MG63 (cell line): ENCODE data around the gene CCDC141. TPM values are rescaled to one million over a fixed set of nuclear protein-coding genes. Genes with fewer than 3 reads are reported as not detected.
A peak's percentile ranks its signal among the peaks of the same experiment; 100 is the strongest.

ENCODE experiments used
- DNase-seq: peaks from one replicate; pipeline ENCODE4 v3.0.0-alpha.2; 2020
- H3K27me3 ChIP-seq: fragments of 250-450 bp; sonication (Bioruptor Pico); 2 replicates; pipeline ENCODE4 v1.5.1; 2020; ENCODE audit warnings: mild to moderate bottlenecking, moderate library complexity
- H3K36me3 ChIP-seq: fragments of 250-450 bp; sonication (Bioruptor Pico); 2 replicates; pipeline ENCODE4 v1.5.1; 2020; ENCODE audit warnings: mild to moderate bottlenecking, moderate library complexity
- H3K4me3 ChIP-seq: fragments of 250-450 bp; sonication (Bioruptor Pico); 2 replicates; pipeline ENCODE4 v1.5.1; 2020; ENCODE audit warnings: mild to moderate bottlenecking, moderate library complexity
- H3K9me3 ChIP-seq: fragments of 250-450 bp; sonication (Bioruptor Pico); 2 replicates; pipeline ENCODE4 v1.5.1; 2020; ENCODE audit warnings: mild to moderate bottlenecking, moderate library complexity
- total RNA-seq: library from RNA; depleted of rRNA; stranded (reverse); fragments of >200 nt; shearing (Covaris generic); gene quantifications from 2 replicates; pipeline ENCODE4 v1.2.3, GENCODE V29; 2014; ENCODE audit warnings: low replicate concordance

Gene CCDC141
- total RNA-seq, 1 experiment from 2014 or later = not detected

GRCh38 chr2:178871536-178871935, 178.4 kb downstream of the CCDC141 start:
- Histone ChIP-seq H3K4me3 (no peak overlapping the region), H3K9me3 (no peaks in the 10 kb centered on the region), H3K27me3 (no peaks in the 10 kb centered on the region), H3K36me3 (no peaks in the 10 kb centered on the region)
- no peak for DNase-seq

DNA sequence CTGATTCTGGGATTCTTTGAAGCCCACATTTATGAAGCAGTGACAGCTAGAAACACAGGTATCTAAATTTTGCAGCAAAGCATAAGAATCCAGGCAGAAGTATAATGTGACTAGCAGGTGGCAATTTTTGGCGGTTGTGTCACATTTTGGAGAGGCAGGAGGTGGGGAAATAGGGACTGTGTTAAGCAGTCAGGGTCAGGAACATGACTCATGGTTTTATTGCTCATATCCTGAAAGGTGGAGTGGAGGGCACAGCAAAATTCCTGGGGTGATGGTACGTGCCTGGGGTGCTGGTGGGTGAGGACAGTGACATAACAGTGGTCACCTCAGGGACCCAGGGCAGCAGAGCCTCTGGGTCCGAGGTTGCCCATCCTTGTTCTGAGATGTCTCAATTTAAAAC, 179.2 kb downstream of the CCDC141 start:
- H3K36me3 ChIP-seq = no peaks in the 10 kb centered on the region

GRCh38 chr2:178865999-178866398, 183.9 kb downstream of the CCDC141 start:
- H3K9me3 ChIP-seq = no peaks in the 10 kb centered on the region
- no peak overlapping the region for H3K4me3 ChIP-seq
- no peaks in the 10 kb centered on the region for H3K36me3 ChIP-seq
- no peaks in the 10 kb centered on the region for H3K27me3 ChIP-seq
- DNase-seq = no peak

More for the DNA sequence above, 179.2 kb downstream of the CCDC141 start:
- H3K27me3 ChIP-seq = no peaks in the 10 kb centered on the region
- DNase-seq = peak; percentile 45
- no peak overlapping the region for H3K4me3 ChIP-seq
- H3K9me3 ChIP-seq = no peaks in the 10 kb centered on the region

- peak; percentile 83 for DNase-seq
- Histone ChIP-seq H3K4me3 (no peak overlapping the region), H3K9me3 (no peaks in the 10 kb centered on the region), H3K27me3 (no peaks in the 10 kb centered on the region), H3K36me3 (no peaks in the 10 kb centered on the region)
Measured at GRCh38 chr2:178865146-178865936, 184.6 kb downstream of the CCDC141 start.

- Histone ChIP-seq H3K4me3 (no peak overlapping the region), H3K27me3 (no peaks in the 10 kb centered on the region), H3K36me3 (no peaks in the 10 kb centered on the region), H3K9me3 (no peaks in the 10 kb centered on the region)
- peak; percentile 75 for DNase-seq
Measured at GRCh38 chr2:178863856-178864620, 185.9 kb downstream of the CCDC141 start.

DNA sequence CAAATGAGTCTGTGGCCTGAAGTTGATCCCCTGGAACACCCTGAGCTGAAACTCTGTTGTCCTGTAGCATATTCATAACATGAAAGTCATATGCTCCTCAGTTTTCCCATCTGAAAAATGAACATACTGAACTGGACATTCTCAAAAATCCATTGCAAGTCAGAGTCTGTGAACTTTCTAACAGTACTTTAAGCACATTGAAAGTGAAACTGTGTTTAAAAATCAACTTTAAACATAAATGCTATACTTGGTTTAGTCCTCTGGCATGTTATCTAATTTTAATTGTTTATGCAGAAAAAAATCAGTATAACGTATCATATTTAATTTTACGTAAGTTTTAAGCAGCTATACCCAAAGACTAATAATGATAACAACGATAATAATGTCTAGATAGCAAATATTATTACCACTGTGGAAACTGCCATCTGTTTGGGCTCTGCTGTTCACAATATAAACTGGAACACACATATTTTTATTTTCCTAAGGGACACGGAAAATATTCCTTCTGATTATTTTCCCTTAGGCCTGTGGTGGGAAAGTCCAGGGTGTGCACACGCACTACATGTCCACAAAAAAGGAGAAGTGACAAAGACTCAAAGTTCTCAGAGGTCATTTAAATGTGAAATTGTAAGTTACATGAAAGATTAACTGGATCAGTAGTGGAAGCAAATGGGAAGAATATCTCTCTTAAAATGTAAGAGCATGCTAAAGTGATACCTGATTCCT, 186.6 kb downstream of the CCDC141 start:
- H3K27me3 ChIP-seq = no peaks in the 10 kb centered on the region
- H3K4me3 ChIP-seq = no peak overlapping the region
- DNase-seq = no peak
- no peaks in the 10 kb centered on the region for H3K9me3 ChIP-seq
- H3K36me3 ChIP-seq = no peaks in the 10 kb centered on the region

GRCh38 chr2:178860551-178860950, 189.4 kb downstream of the CCDC141 start:
- no peak for DNase-seq
- H3K36me3 ChIP-seq = no peaks in the 10 kb centered on the region
- no peak overlapping the region for H3K4me3 ChIP-seq
- H3K9me3 ChIP-seq = no peaks in the 10 kb centered on the region
- no peaks in the 10 kb centered on the region for H3K27me3 ChIP-seq

DNA sequence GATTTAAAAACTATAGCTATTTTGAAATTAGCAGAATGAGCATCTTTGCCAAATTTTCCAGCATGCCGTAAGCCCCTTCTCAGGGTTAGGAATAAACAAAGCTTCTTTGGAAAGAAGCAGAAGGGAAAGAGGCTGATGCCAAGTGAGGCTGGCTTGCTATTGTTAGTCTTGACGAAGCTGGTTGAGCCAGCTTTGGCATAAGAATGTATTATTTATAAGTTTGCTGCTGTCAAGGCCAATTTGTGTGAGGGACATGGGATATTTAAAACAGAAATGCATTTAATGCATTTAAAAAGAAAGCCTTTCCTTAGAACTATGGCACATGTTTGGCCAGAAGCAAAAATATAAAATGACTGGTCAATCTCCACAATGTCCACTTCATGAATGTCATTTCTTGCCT, 190.2 kb downstream of the CCDC141 start:
- Histone ChIP-seq H3K36me3 (no peaks in the 10 kb centered on the region), H3K4me3 (no peak overlapping the region), H3K9me3 (0 out of 2 replicates have a peak, but pooled peaks cover 1% of the 10 kb centered on the region), H3K27me3 (no peaks in the 10 kb centered on the region)
- peak; percentile 73 for DNase-seq

- no peak for DNase-seq
- H3K9me3 ChIP-seq = 0 out of 2 replicates have a peak, but pooled peaks cover 2% of the 10 kb centered on the region
- H3K4me3 ChIP-seq = no peak overlapping the region
- no peaks in the 10 kb centered on the region for H3K36me3 ChIP-seq
- no peaks in the 10 kb centered on the region for H3K27me3 ChIP-seq
Measured at GRCh38 chr2:178858896-178859625, 190.9 kb downstream of the CCDC141 start.

DNA sequence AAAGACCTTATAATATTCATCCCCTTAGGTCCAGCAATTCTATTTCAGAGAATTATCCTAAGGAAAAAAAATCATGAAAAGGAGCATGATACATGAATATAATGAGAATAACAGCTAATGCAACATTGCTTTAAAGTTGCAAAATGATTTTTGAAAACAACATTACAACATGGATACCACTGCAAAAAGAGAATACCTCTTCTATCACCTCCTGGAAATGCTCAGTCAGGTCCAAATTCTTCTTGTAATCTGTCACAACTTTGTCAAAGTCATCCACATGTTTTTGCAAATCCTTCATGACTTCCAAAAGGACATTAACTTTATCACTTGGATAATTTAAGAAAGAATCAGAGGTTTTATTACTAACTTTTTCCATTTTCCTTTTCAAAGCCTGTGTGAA, 194.8 kb downstream of the CCDC141 start:
- DNase-seq = no peak
- Histone ChIP-seq H3K27me3 (no peaks in the 10 kb centered on the region), H3K9me3 (0 out of 2 replicates have a peak, but pooled peaks cover 2% of the 10 kb centered on the region), H3K36me3 (no peaks in the 10 kb centered on the region), H3K4me3 (no peak overlapping the region)

DNA sequence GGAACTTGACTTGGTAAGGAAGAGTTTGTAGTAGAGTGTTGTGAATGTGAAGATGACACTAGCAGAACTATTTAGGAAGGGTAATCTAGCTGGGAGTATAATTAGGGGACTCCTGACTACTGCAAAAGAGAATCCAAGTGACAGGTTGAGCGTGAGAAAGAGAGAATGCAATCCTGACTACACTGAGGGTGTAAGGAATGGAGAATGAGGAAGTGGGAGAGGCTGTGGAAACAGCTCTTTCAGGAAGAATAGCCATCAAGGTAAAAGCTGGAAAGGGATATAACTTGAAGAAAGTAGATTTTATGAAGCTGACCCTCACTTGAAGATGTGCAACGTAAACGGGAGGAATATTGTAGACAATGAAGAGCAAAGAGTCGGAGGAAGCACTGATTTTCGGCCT, 201.6 kb downstream of the CCDC141 start:
- Histone ChIP-seq H3K9me3 (no peaks in the 10 kb centered on the region), H3K36me3 (no peaks in the 10 kb centered on the region), H3K4me3 (no peak overlapping the region), H3K27me3 (no peaks in the 10 kb centered on the region)
- no peak for DNase-seq

DNA sequence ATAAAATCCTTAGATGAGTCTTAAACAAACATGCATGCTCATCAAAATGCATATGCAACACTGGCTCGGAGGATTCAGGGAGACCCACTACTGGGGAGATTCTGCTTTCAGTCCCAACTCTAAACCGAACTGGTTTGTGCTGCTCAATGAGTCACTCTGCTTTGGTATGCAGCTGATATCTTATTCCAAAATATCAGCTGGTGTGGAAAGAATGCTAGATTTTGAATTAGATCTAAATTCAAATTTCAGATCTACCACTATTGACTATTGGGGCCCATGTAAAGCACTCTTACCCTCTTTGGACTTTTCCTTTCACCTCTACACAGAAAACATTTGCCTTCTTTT, 203.5 kb downstream of the CCDC141 start:
- no peak for DNase-seq

GRCh38 chr2:178845566-178846457, 204.1 kb downstream of the CCDC141 start:
- Histone ChIP-seq H3K9me3 (no peaks in the 10 kb centered on the region), H3K27me3 (no peaks in the 10 kb centered on the region), H3K4me3 (no peak overlapping the region), H3K36me3 (no peaks in the 10 kb centered on the region)
- DNase-seq = peak; percentile 33

More for the DNA sequence above, 203.5 kb downstream of the CCDC141 start:
- H3K36me3 ChIP-seq = no peaks in the 10 kb centered on the region
- H3K4me3 ChIP-seq = no peak overlapping the region
- H3K27me3 ChIP-seq = no peaks in the 10 kb centered on the region
- no peaks in the 10 kb centered on the region for H3K9me3 ChIP-seq

GRCh38 chr2:178844701-178845100, 205.2 kb downstream of the CCDC141 start:
- no peak overlapping the region for H3K4me3 ChIP-seq
- H3K27me3 ChIP-seq = no peaks in the 10 kb centered on the region
- no peak for DNase-seq
- no peaks in the 10 kb centered on the region for H3K9me3 ChIP-seq
- no peaks in the 10 kb centered on the region for H3K36me3 ChIP-seq

- Histone ChIP-seq H3K36me3 (no peaks in the 10 kb centered on the region), H3K27me3 (no peaks in the 10 kb centered on the region), H3K4me3 (no peak overlapping the region), H3K9me3 (no peaks in the 10 kb centered on the region)
- no peak for DNase-seq
Measured at GRCh38 chr2:178844269-178844668, 205.7 kb downstream of the CCDC141 start.

DNA sequence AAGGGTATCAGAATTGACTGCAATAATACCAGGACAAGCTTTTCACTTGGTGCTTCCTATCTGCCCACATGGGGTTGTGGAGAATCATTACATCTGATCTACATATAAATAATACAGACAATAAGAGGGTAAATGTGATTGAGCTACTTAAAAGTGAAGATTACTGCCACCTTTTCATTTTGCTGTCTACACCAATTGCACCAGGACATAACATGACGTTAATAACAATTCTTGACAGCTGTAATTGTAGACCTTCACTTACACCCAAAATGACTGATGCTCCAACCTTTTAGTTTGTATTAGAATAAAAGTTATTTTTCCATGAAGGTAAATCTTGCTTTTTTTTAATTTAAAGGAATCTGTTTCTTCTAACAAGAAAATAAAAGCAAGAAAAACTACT, 206.2 kb downstream of the CCDC141 start:
- no peaks in the 10 kb centered on the region for H3K9me3 ChIP-seq
- H3K36me3 ChIP-seq = no peaks in the 10 kb centered on the region
- DNase-seq = no peak
- H3K4me3 ChIP-seq = no peak overlapping the region
- H3K27me3 ChIP-seq = no peaks in the 10 kb centered on the region
